KMS-11 (cell line): Measurements from ENCODE around the gene GRAMD2B.

Source experiments
- H2AFZ ChIP-seq: fragments of 200-600 bp; sonication (generic); 2 replicates; pipeline ENCODE4 v1.6.1; 2016; ENCODE audit warnings: antibody characterized with exemption, mixed run types, low read depth
- H3K27ac ChIP-seq: fragments of 200-600 bp; sonication (generic); 2 replicates; pipeline ENCODE4 v1.6.1; 2016; ENCODE audit warnings: mild to moderate bottlenecking, mixed run types
- H3K27me3 ChIP-seq: fragments of 200-600 bp; sonication (generic); 2 replicates; pipeline ENCODE4 v1.6.1; 2017; ENCODE audit warnings: mild to moderate bottlenecking, low read depth, mixed run types, moderate library complexity; ENCODE audit not compliant: insufficient read depth
- H3K36me3 ChIP-seq: fragments of 200-600 bp; sonication (generic); 2 replicates; pipeline ENCODE4 v1.6.1; 2017; ENCODE audit warnings: mild to moderate bottlenecking, mixed run types; ENCODE audit not compliant: insufficient read depth
- H3K4me1 ChIP-seq: fragments of 200-600 bp; sonication (generic); 2 replicates; pipeline ENCODE4 v1.6.1; 2016; ENCODE audit warnings: mild to moderate bottlenecking, low read depth, mixed run types; ENCODE audit not compliant: poor library complexity, severe bottlenecking
- H3K4me2 ChIP-seq: fragments of 200-600 bp; sonication (generic); 2 replicates; pipeline ENCODE4 v1.7.0; 2016; ENCODE audit warnings: mild to moderate bottlenecking, mixed run types
- H3K4me3 ChIP-seq: fragments of 200-600 bp; sonication (generic); IDR thresholded peaks from 2 replicates; pipeline ENCODE4 v1.6.1; 2017; ENCODE audit warnings: low read depth, low read length, mixed read lengths; ENCODE audit not compliant: insufficient read depth
- H3K79me2 ChIP-seq: fragments of 200-600 bp; sonication (generic); 2 replicates; pipeline ENCODE4 v1.6.1; 2016; ENCODE audit warnings: low read depth, mixed run types; ENCODE audit not compliant: insufficient read depth
- H3K9ac ChIP-seq: fragments of 200-600 bp; sonication (generic); 2 replicates; pipeline ENCODE4 v1.6.1; 2016; ENCODE audit warnings: mild to moderate bottlenecking, mixed run types
- H4K20me1 ChIP-seq: fragments of 200-600 bp; sonication (generic); 2 replicates; pipeline ENCODE4 v1.6.1; 2016; ENCODE audit warnings: mild to moderate bottlenecking, mixed run types; ENCODE audit not compliant: insufficient read depth
- TF ChIP-seq, protein P1 (sequence below): fragments of 200-600 bp; sonication (generic); conservative IDR thresholded peaks from 2 replicates; pipeline ENCODE4 v1.6.1; 2017; ENCODE audit warnings: low read depth, mild to moderate bottlenecking, antibody characterized with exemption, low read length, moderate library complexity, mixed read lengths

Gene GRAMD2B

DNA sequence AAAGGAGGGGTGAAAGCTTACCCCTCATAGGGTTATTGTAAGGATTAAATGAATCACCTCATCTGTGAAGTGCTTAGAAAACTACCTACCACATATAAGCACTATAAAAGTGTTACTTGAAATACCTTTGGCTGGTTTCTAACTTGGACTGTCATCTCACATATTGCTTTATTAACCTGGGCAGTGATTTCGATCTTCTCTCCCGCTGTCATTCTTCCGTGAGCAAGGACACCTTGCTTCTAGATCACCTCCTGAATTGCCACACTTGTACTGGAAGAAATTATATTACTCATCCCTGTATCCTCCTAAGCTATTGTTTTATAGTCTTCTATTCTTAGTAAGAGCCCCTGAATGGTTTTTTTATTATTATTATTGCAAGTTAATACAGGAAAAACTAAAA, 34.0 kb upstream of the GRAMD2B start:
- no peaks in the 10 kb centered on the region for H3K27me3 ChIP-seq
- no peak overlapping the region for H3K27ac ChIP-seq
- H4K20me1 ChIP-seq, result no peaks in the 10 kb centered on the region
- no peak overlapping the region for H3K9ac ChIP-seq
- TF ChIP-seq, protein P1, sequence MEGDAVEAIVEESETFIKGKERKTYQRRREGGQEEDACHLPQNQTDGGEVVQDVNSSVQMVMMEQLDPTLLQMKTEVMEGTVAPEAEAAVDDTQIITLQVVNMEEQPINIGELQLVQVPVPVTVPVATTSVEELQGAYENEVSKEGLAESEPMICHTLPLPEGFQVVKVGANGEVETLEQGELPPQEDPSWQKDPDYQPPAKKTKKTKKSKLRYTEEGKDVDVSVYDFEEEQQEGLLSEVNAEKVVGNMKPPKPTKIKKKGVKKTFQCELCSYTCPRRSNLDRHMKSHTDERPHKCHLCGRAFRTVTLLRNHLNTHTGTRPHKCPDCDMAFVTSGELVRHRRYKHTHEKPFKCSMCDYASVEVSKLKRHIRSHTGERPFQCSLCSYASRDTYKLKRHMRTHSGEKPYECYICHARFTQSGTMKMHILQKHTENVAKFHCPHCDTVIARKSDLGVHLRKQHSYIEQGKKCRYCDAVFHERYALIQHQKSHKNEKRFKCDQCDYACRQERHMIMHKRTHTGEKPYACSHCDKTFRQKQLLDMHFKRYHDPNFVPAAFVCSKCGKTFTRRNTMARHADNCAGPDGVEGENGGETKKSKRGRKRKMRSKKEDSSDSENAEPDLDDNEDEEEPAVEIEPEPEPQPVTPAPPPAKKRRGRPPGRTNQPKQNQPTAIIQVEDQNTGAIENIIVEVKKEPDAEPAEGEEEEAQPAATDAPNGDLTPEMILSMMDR, result no peak
- H3K4me1 ChIP-seq, result peaks cover 8% of the 10 kb centered on the region
- no peaks in the 10 kb centered on the region for H3K36me3 ChIP-seq
- no peak overlapping the region for H2AFZ ChIP-seq
- H3K4me3 ChIP-seq, result no peak overlapping the region
- H3K79me2 ChIP-seq, result no peaks in the 10 kb centered on the region
- H3K4me2 ChIP-seq, result no peak overlapping the region

DNA sequence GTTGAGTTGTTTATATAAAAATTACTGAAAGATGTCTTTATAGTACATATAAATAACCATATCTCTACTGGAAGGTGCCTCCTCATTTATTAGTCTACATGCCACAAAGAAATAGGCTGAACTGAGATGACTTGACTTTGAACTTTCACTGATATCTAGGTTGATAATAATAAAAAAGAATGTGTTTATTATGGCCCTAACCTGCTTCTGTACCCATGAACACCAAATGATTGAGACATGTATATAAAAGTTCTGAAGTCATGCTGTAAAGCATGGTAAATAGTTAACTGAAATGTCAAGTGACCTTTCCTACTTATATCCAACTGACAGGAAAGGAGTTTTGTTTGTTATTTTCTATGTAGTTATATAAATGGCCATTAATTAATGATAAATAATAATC, 33.2 kb upstream of the GRAMD2B start:
- no peak overlapping the region for H3K9ac ChIP-seq
- peaks cover 8% of the 10 kb centered on the region for H3K4me1 ChIP-seq
- H2AFZ ChIP-seq, result no peak overlapping the region
- no peak overlapping the region for H3K4me3 ChIP-seq
- H3K4me2 ChIP-seq, result no peak overlapping the region
- no peaks in the 10 kb centered on the region for H3K36me3 ChIP-seq
- H3K27ac ChIP-seq, result no peak overlapping the region
- no peaks in the 10 kb centered on the region for H3K79me2 ChIP-seq
- no peaks in the 10 kb centered on the region for H4K20me1 ChIP-seq
- TF ChIP-seq, protein P1, result no peak
- H3K27me3 ChIP-seq, result no peaks in the 10 kb centered on the region

DNA sequence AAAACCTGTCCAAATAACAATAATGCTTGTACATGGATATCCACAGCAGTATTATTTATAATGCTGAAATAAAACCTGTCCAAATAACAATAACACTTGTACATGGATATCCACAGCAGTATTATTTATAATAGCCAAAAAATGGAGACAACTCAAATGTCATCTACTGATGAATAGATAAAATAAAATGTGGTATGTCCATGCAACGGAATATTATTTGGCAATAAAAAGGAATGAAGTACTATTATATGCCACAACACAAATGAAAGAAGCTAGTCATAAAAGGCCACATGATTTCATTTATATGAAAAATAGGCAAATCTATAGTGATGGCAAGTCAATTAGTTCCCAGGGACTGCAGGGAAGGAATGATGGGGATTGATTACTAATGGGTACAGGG, 31.8 kb upstream of the GRAMD2B start:
- TF ChIP-seq, protein P1, result no peak
- Histone ChIP-seq H3K4me1 (peaks cover 8% of the 10 kb centered on the region), H3K27me3 (no peaks in the 10 kb centered on the region), H3K4me2 (no peak overlapping the region), H3K79me2 (no peaks in the 10 kb centered on the region), H3K9ac (no peak overlapping the region), H3K4me3 (no peak overlapping the region), H3K36me3 (no peaks in the 10 kb centered on the region), H4K20me1 (no peaks in the 10 kb centered on the region), H3K27ac (no peak overlapping the region), H2AFZ (no peak overlapping the region)

DNA sequence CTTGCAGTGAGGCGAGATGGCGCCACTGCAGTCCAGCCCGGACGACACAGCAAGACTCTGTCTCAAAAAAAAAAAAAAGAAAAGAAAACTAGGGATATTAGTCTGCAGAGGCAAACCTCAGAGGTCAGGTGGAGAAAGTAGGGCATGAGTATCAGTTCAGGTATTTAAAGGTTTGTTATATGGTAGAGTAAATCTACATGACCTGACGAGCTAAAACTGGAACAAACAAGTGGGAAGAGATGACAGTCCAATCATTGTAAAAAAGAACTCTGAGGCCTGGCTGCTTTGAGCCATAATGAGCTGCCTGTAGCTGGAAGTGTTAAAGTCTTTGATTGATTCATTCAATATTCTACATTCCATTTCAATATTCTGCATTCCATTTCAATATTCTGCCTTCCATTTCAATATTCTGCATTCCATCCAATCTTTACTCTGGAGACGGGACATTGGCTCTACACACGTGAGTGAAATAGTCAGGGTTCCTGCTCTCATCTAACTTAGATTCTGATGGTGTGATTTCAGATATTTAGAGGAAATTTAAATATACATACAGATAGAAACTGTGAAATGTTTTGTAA, 28.9 kb upstream of the GRAMD2B start:
- Histone ChIP-seq H3K27me3 (no peaks in the 10 kb centered on the region), H2AFZ (no peak overlapping the region), H3K4me3 (no peak overlapping the region), H3K27ac (no peak overlapping the region), H3K4me1 (no peaks in the 10 kb centered on the region), H3K79me2 (no peaks in the 10 kb centered on the region), H4K20me1 (no peaks in the 10 kb centered on the region), H3K9ac (no peak overlapping the region), H3K36me3 (no peaks in the 10 kb centered on the region), H3K4me2 (no peak overlapping the region)
- TF ChIP-seq, protein P1, result no peak
